ENCODE data around the gene SUN2. TPM values are rescaled to one million over a fixed set of nuclear protein-coding genes. Genes with fewer than 3 reads are reported as not detected.
A peak's percentile ranks its signal among the peaks of the same experiment; 100 is the strongest.

The SUN2 gene
- total and polyA plus RNA-seq, 9 of the 15 experiments (the other 6 are each of a cell fraction or from before 2014, with no cell fraction given): 0.11 to 42.6 (median 16.7) TPM

GRCh38 chr22:38705235-38706100 lies 50.3 kb downstream of the SUN2 start, which contains the start of gene GTPBP1 (continued):
- TF ChIP-seq SIRT6 (IDR thresholded peaks at IDR 0.05; ENCODE audit: low read depth, low read length) (no peak), KDM2B (CRISPR knock-in tag; IDR thresholded peaks at IDR 0.05) (no peak), NR2C2 (CRISPR knock-in tag; IDR thresholded peaks at IDR 0.05) (no peak), NR2C2 (tag; IDR thresholded peaks at IDR 0.05) (no peak), ZNF609 (CRISPR knock-in tag; IDR thresholded peaks at IDR 0.05; ENCODE audit: borderline replicate concordance) (no peak), ZNF280B (CRISPR knock-in tag; IDR thresholded peaks at IDR 0.05) (no peak), JUNB (CRISPR knock-in tag; conservative IDR thresholded peaks at IDR 0.05) (no peak), ARID4B (CRISPR knock-in tag; IDR thresholded peaks at IDR 0.05) (no peak), PHTF2 (CRISPR knock-in tag; IDR thresholded peaks at IDR 0.05) (no peak), CHD4 (IDR thresholded peaks at IDR 0.05; ENCODE audit: insufficient read depth, insufficient replicate concordance, low read depth, low read length, poor library complexity, severe bottlenecking) (no peak), HMGN3 (IDR thresholded peaks at IDR 0.05; ENCODE audit: borderline replicate concordance, extremely low read depth, insufficient read length, low read depth, low read length) (no peak), HDGF (IDR thresholded peaks at IDR 0.05) (no peak), ZNF699 (CRISPR knock-in tag; IDR thresholded peaks at IDR 0.05; ENCODE audit: insufficient replicate concordance) (no peak), ARID1B (IDR thresholded peaks at IDR 0.05) (no peak; the same call in 1 of the 2 replicates), PML (IDR thresholded peaks at IDR 0.05; ENCODE audit: low read length) (peak; percentile 41; the same call in 1 of the 2 replicates), ZSCAN29 (IDR thresholded peaks at IDR 0.05) (no peak), ZNF324 (CRISPR knock-in tag; IDR thresholded peaks at IDR 0.05) (no peak)
